ENCODE data around the gene P2RX5. TPM values are rescaled to one million over a fixed set of nuclear protein-coding genes. Genes with fewer than 3 reads are reported as not detected.

Gene P2RX5
- total and polyA plus RNA-seq, 10 of the 15 experiments (the other 5 are each of a cell fraction or from before 2014, with no cell fraction given): 6.9 to 28.8 (median 19.5) TPM

DNA sequence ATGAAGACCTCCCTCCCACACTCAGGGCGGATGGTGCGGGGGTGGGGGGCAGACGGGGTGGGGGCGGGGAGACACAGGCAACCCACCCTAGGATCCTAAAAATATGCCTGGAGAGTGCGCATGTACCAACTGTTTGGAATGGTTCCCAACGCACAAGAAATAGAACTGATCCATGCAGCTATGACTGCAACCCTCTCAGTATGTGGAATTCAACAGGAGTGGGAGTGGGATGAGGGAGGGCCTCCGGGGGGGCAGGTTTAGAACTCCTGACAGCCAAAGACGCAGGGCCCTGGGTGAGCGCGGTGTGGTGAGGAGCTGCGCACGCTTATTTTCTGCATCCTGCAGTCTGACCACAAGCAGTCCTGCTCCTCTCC is 1.1 kb upstream of the P2RX5 start:
- Histone ChIP-seq H3K9me3 (replicated peaks; ENCODE audit: control insufficient read depth, insufficient read depth, low read length) (peaks cover 14% of the 10 kb centered on the region; the same call in 2 of the 3 replicates), H3K4me3 (no peak overlapping the region), H2AFZ (ENCODE audit: control insufficient read depth, low read depth, low read length) (no peak overlapping the region), H3K4me1 (ENCODE audit: control insufficient read depth, insufficient read depth, low read length) (peaks cover 32% of the 10 kb centered on the region), H3K36me3 (ENCODE audit: control insufficient read depth in 2 of 2, insufficient read depth in 2 of 2, low read length in 1 of 2) (no peaks in the 10 kb centered on the region), H3K27me3 (replicated peaks in 1 of 2; ENCODE audit: control insufficient read depth in 2 of 2, insufficient read depth in 2 of 2, low read length in 1 of 2) (no peaks in the 10 kb centered on the region), H3K9ac (ENCODE audit: control insufficient read depth, insufficient read depth, low read length) (no peak overlapping the region), H3K27ac (ENCODE audit: control insufficient read depth, insufficient read depth) (no peak overlapping the region), H4K20me1 (ENCODE audit: control insufficient read depth, insufficient read depth) (no peaks in the 10 kb centered on the region), H3K4me2 (ENCODE audit: control insufficient read depth, insufficient read depth) (no peak overlapping the region; the same call in 1 of the 2 replicates), H3K79me2 (ENCODE audit: control insufficient read depth, insufficient read depth, low read length) (peaks cover 13% of the 10 kb centered on the region)
- POLR2A ChIA-PET: interaction anchor here (1.0 to 2.3 kb wide), 4 partner anchors 10 to 30 kb away, joined by 3 to 8 read pairs (median 4); no protein-coding TSS in a partner anchor
- SMC1A ChIA-PET (ENCODE audit: uncharacterized antibody, unreplicated experiment): interaction anchor here (1.7 to 3.4 kb wide), 2 partner anchors 13 to 30 kb away, joined by 4 to 17 read pairs; no protein-coding TSS in a partner anchor
- FAIRE-seq (no peak), ATAC-seq (no peak), DNase-seq (ENCODE audit: low read depth, low spot score) (no peak)
- WGBS (ENCODE audit: insufficient coverage, insufficient replicate concordance, low lambda C conversion rate, missing lambda C conversion rate): 61% methylated on average over 11 of the region's 12 CpGs
- CTCF ChIA-PET: interaction anchor here (0.6 to 1.3 kb wide), 4 partner anchors 26 to 130 kb away, joined by 3 to 4 read pairs (median 4); no protein-coding TSS in a partner anchor
- in situ Hi-C loops (cut with MboI) (no loop called here), intact Hi-C loops (cut with micrococcal nuclease; ENCODE audit: unreplicated experiment) (no loop called here)
- no TSS peak for BruUV-seq (replicated peaks)
- RAD21 ChIA-PET (ENCODE audit: unreplicated experiment): interaction anchor here (1.3 to 2.5 kb wide), 4 partner anchors 14 to 35 kb away, joined by 3 to 23 read pairs (median 9); no protein-coding TSS in a partner anchor
- TF ChIP-seq, protein P1, sequence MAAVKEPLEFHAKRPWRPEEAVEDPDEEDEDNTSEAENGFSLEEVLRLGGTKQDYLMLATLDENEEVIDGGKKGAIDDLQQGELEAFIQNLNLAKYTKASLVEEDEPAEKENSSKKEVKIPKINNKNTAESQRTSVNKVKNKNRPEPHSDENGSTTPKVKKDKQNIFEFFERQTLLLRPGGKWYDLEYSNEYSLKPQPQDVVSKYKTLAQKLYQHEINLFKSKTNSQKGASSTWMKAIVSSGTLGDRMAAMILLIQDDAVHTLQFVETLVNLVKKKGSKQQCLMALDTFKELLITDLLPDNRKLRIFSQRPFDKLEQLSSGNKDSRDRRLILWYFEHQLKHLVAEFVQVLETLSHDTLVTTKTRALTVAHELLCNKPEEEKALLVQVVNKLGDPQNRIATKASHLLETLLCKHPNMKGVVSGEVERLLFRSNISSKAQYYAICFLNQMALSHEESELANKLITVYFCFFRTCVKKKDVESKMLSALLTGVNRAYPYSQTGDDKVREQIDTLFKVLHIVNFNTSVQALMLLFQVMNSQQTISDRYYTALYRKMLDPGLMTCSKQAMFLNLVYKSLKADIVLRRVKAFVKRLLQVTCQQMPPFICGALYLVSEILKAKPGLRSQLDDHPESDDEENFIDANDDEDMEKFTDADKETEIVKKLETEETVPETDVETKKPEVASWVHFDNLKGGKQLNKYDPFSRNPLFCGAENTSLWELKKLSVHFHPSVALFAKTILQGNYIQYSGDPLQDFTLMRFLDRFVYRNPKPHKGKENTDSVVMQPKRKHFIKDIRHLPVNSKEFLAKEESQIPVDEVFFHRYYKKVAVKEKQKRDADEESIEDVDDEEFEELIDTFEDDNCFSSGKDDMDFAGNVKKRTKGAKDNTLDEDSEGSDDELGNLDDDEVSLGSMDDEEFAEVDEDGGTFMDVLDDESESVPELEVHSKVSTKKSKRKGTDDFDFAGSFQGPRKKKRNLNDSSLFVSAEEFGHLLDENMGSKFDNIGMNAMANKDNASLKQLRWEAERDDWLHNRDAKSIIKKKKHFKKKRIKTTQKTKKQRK (IDR thresholded peaks at IDR 0.05; ENCODE audit: low read depth, low read length): no peak
- TF ChIP-seq RAD21 (IDR thresholded peaks at IDR 0.05; ENCODE audit: insufficient read depth, low read depth, low read length): no peak
- TF ChIP-seq, protein P2, sequence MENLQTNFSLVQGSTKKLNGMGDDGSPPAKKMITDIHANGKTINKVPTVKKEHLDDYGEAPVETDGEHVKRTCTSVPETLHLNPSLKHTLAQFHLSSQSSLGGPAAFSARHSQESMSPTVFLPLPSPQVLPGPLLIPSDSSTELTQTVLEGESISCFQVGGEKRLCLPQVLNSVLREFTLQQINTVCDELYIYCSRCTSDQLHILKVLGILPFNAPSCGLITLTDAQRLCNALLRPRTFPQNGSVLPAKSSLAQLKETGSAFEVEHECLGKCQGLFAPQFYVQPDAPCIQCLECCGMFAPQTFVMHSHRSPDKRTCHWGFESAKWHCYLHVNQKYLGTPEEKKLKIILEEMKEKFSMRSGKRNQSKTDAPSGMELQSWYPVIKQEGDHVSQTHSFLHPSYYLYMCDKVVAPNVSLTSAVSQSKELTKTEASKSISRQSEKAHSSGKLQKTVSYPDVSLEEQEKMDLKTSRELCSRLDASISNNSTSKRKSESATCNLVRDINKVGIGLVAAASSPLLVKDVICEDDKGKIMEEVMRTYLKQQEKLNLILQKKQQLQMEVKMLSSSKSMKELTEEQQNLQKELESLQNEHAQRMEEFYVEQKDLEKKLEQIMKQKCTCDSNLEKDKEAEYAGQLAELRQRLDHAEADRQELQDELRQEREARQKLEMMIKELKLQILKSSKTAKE (IDR thresholded peaks at IDR 0.05; ENCODE audit: low read depth, poor library complexity, severe bottlenecking): no peak
- TF ChIP-seq, protein P3, sequence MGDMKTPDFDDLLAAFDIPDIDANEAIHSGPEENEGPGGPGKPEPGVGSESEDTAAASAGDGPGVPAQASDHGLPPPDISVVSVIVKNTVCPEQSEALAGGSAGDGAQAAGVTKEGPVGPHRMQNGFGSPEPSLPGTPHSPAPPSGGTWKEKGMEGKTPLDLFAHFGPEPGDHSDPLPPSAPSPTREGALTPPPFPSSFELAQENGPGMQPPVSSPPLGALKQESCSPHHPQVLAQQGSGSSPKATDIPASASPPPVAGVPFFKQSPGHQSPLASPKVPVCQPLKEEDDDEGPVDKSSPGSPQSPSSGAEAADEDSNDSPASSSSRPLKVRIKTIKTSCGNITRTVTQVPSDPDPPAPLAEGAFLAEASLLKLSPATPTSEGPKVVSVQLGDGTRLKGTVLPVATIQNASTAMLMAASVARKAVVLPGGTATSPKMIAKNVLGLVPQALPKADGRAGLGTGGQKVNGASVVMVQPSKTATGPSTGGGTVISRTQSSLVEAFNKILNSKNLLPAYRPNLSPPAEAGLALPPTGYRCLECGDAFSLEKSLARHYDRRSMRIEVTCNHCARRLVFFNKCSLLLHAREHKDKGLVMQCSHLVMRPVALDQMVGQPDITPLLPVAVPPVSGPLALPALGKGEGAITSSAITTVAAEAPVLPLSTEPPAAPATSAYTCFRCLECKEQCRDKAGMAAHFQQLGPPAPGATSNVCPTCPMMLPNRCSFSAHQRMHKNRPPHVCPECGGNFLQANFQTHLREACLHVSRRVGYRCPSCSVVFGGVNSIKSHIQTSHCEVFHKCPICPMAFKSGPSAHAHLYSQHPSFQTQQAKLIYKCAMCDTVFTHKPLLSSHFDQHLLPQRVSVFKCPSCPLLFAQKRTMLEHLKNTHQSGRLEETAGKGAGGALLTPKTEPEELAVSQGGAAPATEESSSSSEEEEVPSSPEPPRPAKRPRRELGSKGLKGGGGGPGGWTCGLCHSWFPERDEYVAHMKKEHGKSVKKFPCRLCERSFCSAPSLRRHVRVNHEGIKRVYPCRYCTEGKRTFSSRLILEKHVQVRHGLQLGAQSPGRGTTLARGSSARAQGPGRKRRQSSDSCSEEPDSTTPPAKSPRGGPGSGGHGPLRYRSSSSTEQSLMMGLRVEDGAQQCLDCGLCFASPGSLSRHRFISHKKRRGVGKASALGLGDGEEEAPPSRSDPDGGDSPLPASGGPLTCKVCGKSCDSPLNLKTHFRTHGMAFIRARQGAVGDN (IDR thresholded peaks at IDR 0.05): no peak
- no peak for TF ChIP-seq CBX3 (IDR thresholded peaks at IDR 0.05; ENCODE audit: borderline replicate concordance, low read depth)
- TF ChIP-seq, protein P4, sequence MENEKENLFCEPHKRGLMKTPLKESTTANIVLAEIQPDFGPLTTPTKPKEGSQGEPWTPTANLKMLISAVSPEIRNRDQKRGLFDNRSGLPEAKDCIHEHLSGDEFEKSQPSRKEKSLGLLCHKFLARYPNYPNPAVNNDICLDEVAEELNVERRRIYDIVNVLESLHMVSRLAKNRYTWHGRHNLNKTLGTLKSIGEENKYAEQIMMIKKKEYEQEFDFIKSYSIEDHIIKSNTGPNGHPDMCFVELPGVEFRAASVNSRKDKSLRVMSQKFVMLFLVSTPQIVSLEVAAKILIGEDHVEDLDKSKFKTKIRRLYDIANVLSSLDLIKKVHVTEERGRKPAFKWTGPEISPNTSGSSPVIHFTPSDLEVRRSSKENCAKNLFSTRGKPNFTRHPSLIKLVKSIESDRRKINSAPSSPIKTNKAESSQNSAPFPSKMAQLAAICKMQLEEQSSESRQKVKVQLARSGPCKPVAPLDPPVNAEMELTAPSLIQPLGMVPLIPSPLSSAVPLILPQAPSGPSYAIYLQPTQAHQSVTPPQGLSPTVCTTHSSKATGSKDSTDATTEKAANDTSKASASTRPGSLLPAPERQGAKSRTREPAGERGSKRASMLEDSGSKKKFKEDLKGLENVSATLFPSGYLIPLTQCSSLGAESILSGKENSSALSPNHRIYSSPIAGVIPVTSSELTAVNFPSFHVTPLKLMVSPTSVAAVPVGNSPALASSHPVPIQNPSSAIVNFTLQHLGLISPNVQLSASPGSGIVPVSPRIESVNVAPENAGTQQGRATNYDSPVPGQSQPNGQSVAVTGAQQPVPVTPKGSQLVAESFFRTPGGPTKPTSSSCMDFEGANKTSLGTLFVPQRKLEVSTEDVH (IDR thresholded peaks at IDR 0.05; ENCODE audit: low read depth, partially characterized antibody): no peak
